AG10803 (cell line): ENCODE results near the gene BST1.

ENCODE experiments used
- DNase-seq: peaks from one replicate; pipeline ENCODE4 v3.0.0; 2010; ENCODE audit warnings: low read depth
- H3K4me3 ChIP-seq: 2 replicates; pipeline ENCODE4 v1.5.1; 2011; ENCODE audit warnings: mild to moderate bottlenecking, low read length, control low read depth
- CTCF ChIP-seq: conservative IDR thresholded peaks from 2 replicates; pipeline ENCODE4 v1.5.1; 2011; ENCODE audit warnings: mild to moderate bottlenecking, low read length, control low read depth, inconsistent platforms

The BST1 gene

DNA sequence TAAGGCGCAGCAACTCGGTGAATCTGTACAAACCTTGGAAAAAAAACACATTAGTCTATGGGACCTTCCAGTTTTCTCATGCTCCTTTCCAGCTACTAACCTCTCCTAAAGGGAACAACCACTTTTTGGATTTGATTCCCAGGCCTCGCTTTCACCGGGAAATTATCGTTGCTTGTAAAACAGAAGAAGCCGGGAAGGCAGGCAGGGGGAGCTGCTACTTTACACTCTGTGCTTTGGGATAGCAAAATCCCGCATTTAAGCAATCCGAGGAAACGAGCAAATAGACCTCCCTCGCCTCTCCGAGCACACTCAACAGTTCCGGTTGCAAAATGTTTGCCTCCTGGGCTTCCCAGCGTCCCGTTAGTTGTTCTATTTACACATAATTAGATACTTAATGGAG is 76.4 kb downstream of the BST1 start:
- peak; percentile 43 for TF ChIP-seq CTCF
- H3K4me3 ChIP-seq: peak overlapping the region; percentile 53
- DNase-seq: peak; percentile 50

DNA sequence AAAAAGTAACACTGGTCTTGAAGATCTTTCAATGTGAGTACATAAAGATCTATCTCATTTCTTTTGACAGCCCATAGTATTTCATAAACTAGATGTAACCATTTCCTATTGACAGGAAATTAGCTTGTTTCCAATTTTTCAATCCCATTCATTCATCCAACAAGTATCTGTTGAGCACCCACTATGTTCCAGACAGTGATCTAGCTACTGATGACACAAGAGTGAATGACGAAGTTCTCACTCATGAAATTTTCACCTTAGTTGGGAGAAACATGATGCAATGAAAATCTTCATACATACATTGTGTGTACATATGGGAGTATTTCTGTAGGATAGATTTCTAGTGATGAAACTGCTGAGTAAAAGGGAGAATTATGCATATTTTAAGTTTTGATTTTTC is 76.9 kb downstream of the BST1 start:
- no peak for TF ChIP-seq CTCF
- no peak for DNase-seq
- H3K4me3 ChIP-seq: peak overlapping the region; percentile 53; the same call in 1 of the 2 replicates

DNA sequence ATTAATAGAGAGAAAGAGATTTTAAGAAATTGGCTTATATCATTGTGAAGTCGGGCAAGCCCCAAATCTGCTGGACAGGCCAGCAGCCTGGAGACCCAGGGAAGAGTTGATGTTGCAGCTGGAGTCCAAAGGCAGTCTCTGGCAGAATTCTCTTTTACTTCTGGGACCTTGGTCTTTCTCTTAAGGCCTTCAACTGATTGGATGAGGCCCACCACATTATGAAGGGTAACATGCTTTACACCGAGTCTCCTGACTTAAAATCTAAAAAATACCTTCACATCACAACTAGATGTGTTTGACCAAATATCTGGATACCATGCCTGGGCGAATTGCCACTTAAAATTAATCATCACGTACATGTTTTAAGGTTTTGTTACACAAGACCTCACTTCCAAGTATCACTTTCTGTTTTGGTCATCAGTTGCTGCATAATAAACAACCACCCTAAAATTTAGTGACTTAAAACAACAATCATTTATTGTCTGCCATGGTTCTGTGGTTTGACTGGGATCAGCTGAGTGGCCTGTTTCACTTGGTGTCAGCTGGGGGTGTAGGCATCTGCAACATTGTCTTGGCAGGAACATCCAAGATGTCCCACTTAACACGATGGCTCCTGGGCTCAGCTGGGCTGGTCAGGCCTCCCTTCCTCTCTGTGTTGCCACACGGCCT is 78.7 kb downstream of the BST1 start:
- no peak overlapping the region for H3K4me3 ChIP-seq
- TF ChIP-seq CTCF: no peak

More for the DNA sequence above, 78.7 kb downstream of the BST1 start:
- DNase-seq: no peak
